A549 (cell line): ENCODE measurements around the gene ABI3.

Experiments used
- CTCF ChIP-seq: fragments of >200 bp; sonication (Bioruptor Twin); formaldehyde crosslinking; IDR thresholded peaks from 3 replicates; pipeline ENCODE4 v1.5.1; 2016
- KDM1A ChIP-seq: fragments of 200-600 bp; sonication (generic); IDR thresholded peaks from 2 replicates; pipeline ENCODE4 v1.6.1; 2016; ENCODE audit warnings: low read depth, mild to moderate bottlenecking
- NR3C1 ChIP-seq: fragments of >200 bp; sonication (Bioruptor Twin); formaldehyde crosslinking; IDR thresholded peaks from 3 replicates; pipeline ENCODE4 v1.6.1; 2017
- ZC3H11A ChIP-seq: fragments of 450-650 bp; IDR thresholded peaks from 2 replicates; pipeline ENCODE4 v1.6.1; 2014; ENCODE audit warnings: antibody characterized with exemption, mild to moderate bottlenecking

GRCh38 chr17:49244839-49245238, 34.3 kb downstream of the ABI3 start:
- TF ChIP-seq CTCF, result no peak
- no peak for TF ChIP-seq NR3C1
- TF ChIP-seq ZC3H11A, result no peak
- no peak for TF ChIP-seq KDM1A
